Measurements from ENCODE around the gene CRYZ.

Gene CRYZ

GRCh38 chr1:74714429-74715235 is 18.2 kb downstream of the CRYZ start:
- Histone ChIP-seq H3K36me3 (ENCODE audit: control insufficient read depth, insufficient read depth, low read length) (no peaks in the 10 kb centered on the region), H2BK120ac (ENCODE audit: low read depth, low read length) (no peak overlapping the region), H3K4me3 (ENCODE audit: low read length) (no peak overlapping the region), H3K4me2 (ENCODE audit: low read length) (no peak overlapping the region), H4K8ac (ENCODE audit: low read depth, low read length) (no peak overlapping the region), H3K79me2 (ENCODE audit: control insufficient read depth, insufficient read depth, low read length) (no peaks in the 10 kb centered on the region), H2BK15ac (replicated peaks; ENCODE audit: low read depth) (no peak overlapping the region), H3K56ac (ENCODE audit: low read length) (no peak overlapping the region), H3K27ac (ENCODE audit: low read depth, low read length) (no peak overlapping the region), H3K27me3 (ENCODE audit: insufficient read depth, low read length, poor library complexity) (no peaks in the 10 kb centered on the region), H3K79me1 (ENCODE audit: low read length) (no peaks in the 10 kb centered on the region), H3K23ac (ENCODE audit: low read length) (no peak overlapping the region), H3K18ac (ENCODE audit: low read length) (no peak overlapping the region), H3K9ac (ENCODE audit: low read length) (no peak overlapping the region), H2AK5ac (ENCODE audit: low read length) (no peak overlapping the region), H2BK5ac (ENCODE audit: low read length) (no peak overlapping the region), H3K4me1 (ENCODE audit: control insufficient read depth, low read depth, low read length) (peaks cover 2% of the 10 kb centered on the region), H3K4ac (ENCODE audit: low read depth, low read length) (no peak overlapping the region), H4K5ac (ENCODE audit: low read length) (no peak overlapping the region)
- DNase-seq = peak; percentile 7
- no CpG with 5 or more reads among the region's 1 CpG for WGBS (ENCODE audit: extremely low coverage, insufficient coverage, low lambda C conversion rate)

GRCh38 chr1:74713849-74714248 is 19.0 kb downstream of the CRYZ start:
- Histone ChIP-seq H2BK5ac (ENCODE audit: low read length) (no peak overlapping the region), H3K4me1 (ENCODE audit: control insufficient read depth, low read depth, low read length) (peaks cover 2% of the 10 kb centered on the region), H3K79me1 (ENCODE audit: low read length) (no peaks in the 10 kb centered on the region), H3K18ac (ENCODE audit: low read length) (no peak overlapping the region), H3K4me2 (ENCODE audit: low read length) (no peak overlapping the region), H3K4me3 (ENCODE audit: low read length) (no peak overlapping the region), H3K9ac (ENCODE audit: low read length) (no peak overlapping the region), H3K36me3 (ENCODE audit: control insufficient read depth, insufficient read depth, low read length) (no peaks in the 10 kb centered on the region), H3K27me3 (ENCODE audit: insufficient read depth, low read length, poor library complexity) (no peaks in the 10 kb centered on the region), H2BK15ac (replicated peaks; ENCODE audit: low read depth) (no peak overlapping the region), H3K4ac (ENCODE audit: low read depth, low read length) (no peak overlapping the region), H3K56ac (ENCODE audit: low read length) (peak overlapping the region; percentile 35), H4K8ac (ENCODE audit: low read depth, low read length) (no peak overlapping the region), H3K27ac (ENCODE audit: low read depth, low read length) (no peak overlapping the region), H3K23ac (ENCODE audit: low read length) (no peak overlapping the region), H4K5ac (ENCODE audit: low read length) (no peak overlapping the region), H2AK5ac (ENCODE audit: low read length) (no peak overlapping the region), H2BK120ac (ENCODE audit: low read depth, low read length) (no peak overlapping the region), H3K79me2 (ENCODE audit: control insufficient read depth, insufficient read depth, low read length) (no peaks in the 10 kb centered on the region)
- no CpG with 5 or more reads among the region's 3 CpGs for WGBS (ENCODE audit: extremely low coverage, insufficient coverage, low lambda C conversion rate)
- peak; percentile 48 for DNase-seq

- Histone ChIP-seq H3K56ac (ENCODE audit: low read length) (no peak overlapping the region), H4K5ac (ENCODE audit: low read length) (no peak overlapping the region), H3K27me3 (ENCODE audit: insufficient read depth, low read length, poor library complexity) (no peaks in the 10 kb centered on the region), H3K18ac (ENCODE audit: low read length) (no peak overlapping the region), H3K4me2 (ENCODE audit: low read length) (no peak overlapping the region), H3K36me3 (ENCODE audit: control insufficient read depth, insufficient read depth, low read length) (no peaks in the 10 kb centered on the region), H3K4me1 (ENCODE audit: control insufficient read depth, low read depth, low read length) (peaks cover 2% of the 10 kb centered on the region), H2BK120ac (ENCODE audit: low read depth, low read length) (no peak overlapping the region), H3K4me3 (ENCODE audit: low read length) (no peak overlapping the region), H3K9ac (ENCODE audit: low read length) (no peak overlapping the region), H2BK5ac (ENCODE audit: low read length) (no peak overlapping the region), H3K27ac (ENCODE audit: low read depth, low read length) (no peak overlapping the region), H2AK5ac (ENCODE audit: low read length) (no peak overlapping the region), H3K79me1 (ENCODE audit: low read length) (no peaks in the 10 kb centered on the region), H4K8ac (ENCODE audit: low read depth, low read length) (no peak overlapping the region), H3K79me2 (ENCODE audit: control insufficient read depth, insufficient read depth, low read length) (no peaks in the 10 kb centered on the region), H3K23ac (ENCODE audit: low read length) (no peak overlapping the region), H3K4ac (ENCODE audit: low read depth, low read length) (no peak overlapping the region), H2BK15ac (replicated peaks; ENCODE audit: low read depth) (no peak overlapping the region)
- no CpG with 5 or more reads among the region's 1 CpG for WGBS (ENCODE audit: extremely low coverage, insufficient coverage, low lambda C conversion rate)
- DNase-seq = peak; percentile 13
These were observed 20.0 kb downstream of the CRYZ start for GRCh38 chr1:74712881-74713280.

GRCh38 chr1:74703386-74704182 is 29.3 kb downstream of the CRYZ start:
- Histone ChIP-seq H2BK15ac (replicated peaks; ENCODE audit: low read depth) (no peak overlapping the region), H3K36me3 (ENCODE audit: control insufficient read depth, insufficient read depth, low read length) (no peaks in the 10 kb centered on the region), H3K27me3 (ENCODE audit: insufficient read depth, low read length, poor library complexity) (no peaks in the 10 kb centered on the region), H4K8ac (ENCODE audit: low read depth, low read length) (no peak overlapping the region), H3K4ac (ENCODE audit: low read depth, low read length) (no peak overlapping the region), H2AK5ac (ENCODE audit: low read length) (no peak overlapping the region), H3K4me1 (ENCODE audit: control insufficient read depth, low read depth, low read length) (no peaks in the 10 kb centered on the region), H3K79me2 (ENCODE audit: control insufficient read depth, insufficient read depth, low read length) (no peaks in the 10 kb centered on the region), H3K9ac (ENCODE audit: low read length) (no peak overlapping the region), H3K4me3 (ENCODE audit: low read length) (no peak overlapping the region), H3K4me2 (ENCODE audit: low read length) (no peak overlapping the region), H3K27ac (ENCODE audit: low read depth, low read length) (no peak overlapping the region), H4K5ac (ENCODE audit: low read length) (no peak overlapping the region), H3K23ac (ENCODE audit: low read length) (no peak overlapping the region), H3K79me1 (ENCODE audit: low read length) (no peaks in the 10 kb centered on the region), H2BK120ac (ENCODE audit: low read depth, low read length) (no peak overlapping the region), H3K18ac (ENCODE audit: low read length) (no peak overlapping the region), H2BK5ac (ENCODE audit: low read length) (no peak overlapping the region), H3K56ac (ENCODE audit: low read length) (no peak overlapping the region)
- DNase-seq = no peak
- WGBS (ENCODE audit: extremely low coverage, insufficient coverage, low lambda C conversion rate) = no CpG with 5 or more reads among the region's 6 CpGs

- Histone ChIP-seq H3K36me3 (ENCODE audit: control insufficient read depth, insufficient read depth, low read length) (no peaks in the 10 kb centered on the region), H3K4me2 (ENCODE audit: low read length) (no peak overlapping the region), H3K27ac (ENCODE audit: low read depth, low read length) (no peak overlapping the region), H2BK120ac (ENCODE audit: low read depth, low read length) (no peak overlapping the region), H4K8ac (ENCODE audit: low read depth, low read length) (no peak overlapping the region), H3K79me1 (ENCODE audit: low read length) (no peaks in the 10 kb centered on the region), H3K4me3 (ENCODE audit: low read length) (no peak overlapping the region), H3K9ac (ENCODE audit: low read length) (no peak overlapping the region), H3K4ac (ENCODE audit: low read depth, low read length) (no peak overlapping the region), H3K18ac (ENCODE audit: low read length) (no peak overlapping the region), H4K5ac (ENCODE audit: low read length) (no peak overlapping the region), H2BK5ac (ENCODE audit: low read length) (no peak overlapping the region), H3K56ac (ENCODE audit: low read length) (no peak overlapping the region), H2AK5ac (ENCODE audit: low read length) (no peak overlapping the region), H3K23ac (ENCODE audit: low read length) (no peak overlapping the region), H3K79me2 (ENCODE audit: control insufficient read depth, insufficient read depth, low read length) (no peaks in the 10 kb centered on the region), H2BK15ac (replicated peaks; ENCODE audit: low read depth) (no peak overlapping the region), H3K27me3 (ENCODE audit: insufficient read depth, low read length, poor library complexity) (no peaks in the 10 kb centered on the region), H3K4me1 (ENCODE audit: control insufficient read depth, low read depth, low read length) (no peaks in the 10 kb centered on the region)
- no peak for DNase-seq
These were observed 33.5 kb downstream of the CRYZ start for GRCh38 chr1:74699331-74699730.
